GM10266 (cell line): Measurements from ENCODE around the gene DACT1.

ENCODE experiments used
- DNase-seq: peaks from one replicate; pipeline ENCODE4 v3.0.0; 2012; ENCODE audit errors: extremely low spot score
- TF ChIP-seq, protein P1 (sequence below): IDR thresholded peaks from 2 replicates; pipeline ENCODE4 v1.5.1; 2012; ENCODE audit warnings: mild to moderate bottlenecking, low read depth; ENCODE audit not compliant: control insufficient read depth, insufficient read depth; ENCODE audit errors: missing control alignments

DACT1 gene

DNA sequence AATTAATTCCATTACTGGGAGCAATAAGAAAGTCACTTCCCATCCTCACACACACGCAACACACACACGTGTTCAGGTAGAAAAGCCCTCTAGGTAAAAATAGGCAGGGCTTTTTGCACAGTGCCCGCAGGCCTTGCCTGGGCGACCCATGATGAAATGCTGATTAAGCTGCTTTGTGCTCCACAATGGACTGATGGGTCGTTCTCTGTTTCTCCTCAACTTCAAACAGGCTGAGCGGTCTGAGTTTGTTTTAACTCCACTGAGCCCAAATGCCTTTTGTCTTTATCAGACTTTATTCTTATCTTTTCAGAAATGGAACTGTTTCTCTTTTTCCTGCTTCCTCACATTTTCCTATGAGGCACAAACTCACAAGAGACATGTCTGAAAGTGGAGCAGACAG, 9.4 kb upstream of the DACT1 start:
- no peak for DNase-seq

DNA sequence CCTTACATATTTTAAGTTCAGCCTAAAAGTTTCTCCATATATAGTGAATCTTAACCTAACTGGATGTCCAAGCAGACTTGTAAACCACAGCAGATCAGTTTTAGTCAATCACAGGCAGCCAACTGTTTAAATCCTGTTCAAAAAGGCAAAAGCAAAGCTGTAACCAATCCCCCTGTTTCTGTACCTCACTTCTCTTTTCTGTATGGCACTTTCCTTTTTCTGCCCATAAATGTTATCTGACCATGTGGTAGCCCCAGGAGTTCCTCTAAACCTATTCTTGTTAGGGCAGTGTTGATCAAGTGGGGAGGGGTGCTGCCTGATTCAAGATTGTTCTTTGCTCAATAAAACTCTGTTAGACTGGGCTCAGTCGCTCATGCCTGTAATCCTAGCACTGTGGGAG, 8.5 kb upstream of the DACT1 start:
- TF ChIP-seq, protein P1, sequence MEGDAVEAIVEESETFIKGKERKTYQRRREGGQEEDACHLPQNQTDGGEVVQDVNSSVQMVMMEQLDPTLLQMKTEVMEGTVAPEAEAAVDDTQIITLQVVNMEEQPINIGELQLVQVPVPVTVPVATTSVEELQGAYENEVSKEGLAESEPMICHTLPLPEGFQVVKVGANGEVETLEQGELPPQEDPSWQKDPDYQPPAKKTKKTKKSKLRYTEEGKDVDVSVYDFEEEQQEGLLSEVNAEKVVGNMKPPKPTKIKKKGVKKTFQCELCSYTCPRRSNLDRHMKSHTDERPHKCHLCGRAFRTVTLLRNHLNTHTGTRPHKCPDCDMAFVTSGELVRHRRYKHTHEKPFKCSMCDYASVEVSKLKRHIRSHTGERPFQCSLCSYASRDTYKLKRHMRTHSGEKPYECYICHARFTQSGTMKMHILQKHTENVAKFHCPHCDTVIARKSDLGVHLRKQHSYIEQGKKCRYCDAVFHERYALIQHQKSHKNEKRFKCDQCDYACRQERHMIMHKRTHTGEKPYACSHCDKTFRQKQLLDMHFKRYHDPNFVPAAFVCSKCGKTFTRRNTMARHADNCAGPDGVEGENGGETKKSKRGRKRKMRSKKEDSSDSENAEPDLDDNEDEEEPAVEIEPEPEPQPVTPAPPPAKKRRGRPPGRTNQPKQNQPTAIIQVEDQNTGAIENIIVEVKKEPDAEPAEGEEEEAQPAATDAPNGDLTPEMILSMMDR, result no peak
- DNase-seq, result no peak

More for the DNA sequence above, 9.4 kb upstream of the DACT1 start:
- TF ChIP-seq, protein P1, result no peak

DNA sequence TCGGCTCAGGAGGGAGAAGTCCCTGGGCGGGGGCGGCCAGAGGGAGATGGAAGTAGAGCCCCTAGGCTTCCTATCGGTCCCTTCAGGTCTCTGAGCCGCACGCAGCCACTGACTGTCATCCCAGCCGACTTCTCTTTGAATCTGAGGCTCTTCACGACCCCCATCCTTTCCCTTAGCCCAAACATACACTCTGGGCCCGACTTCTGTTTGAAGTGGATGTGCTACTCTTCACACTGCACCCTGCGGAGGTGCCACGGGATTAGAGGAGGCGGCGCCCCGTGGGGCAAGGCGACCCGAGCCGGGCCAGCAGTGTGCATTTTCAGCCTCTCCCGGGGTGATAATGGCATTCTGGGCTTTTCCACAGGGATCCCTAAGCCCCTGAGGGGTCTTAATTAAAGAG, 6.0 kb upstream of the DACT1 start:
- TF ChIP-seq, protein P1, result no peak
- no peak for DNase-seq

DNA sequence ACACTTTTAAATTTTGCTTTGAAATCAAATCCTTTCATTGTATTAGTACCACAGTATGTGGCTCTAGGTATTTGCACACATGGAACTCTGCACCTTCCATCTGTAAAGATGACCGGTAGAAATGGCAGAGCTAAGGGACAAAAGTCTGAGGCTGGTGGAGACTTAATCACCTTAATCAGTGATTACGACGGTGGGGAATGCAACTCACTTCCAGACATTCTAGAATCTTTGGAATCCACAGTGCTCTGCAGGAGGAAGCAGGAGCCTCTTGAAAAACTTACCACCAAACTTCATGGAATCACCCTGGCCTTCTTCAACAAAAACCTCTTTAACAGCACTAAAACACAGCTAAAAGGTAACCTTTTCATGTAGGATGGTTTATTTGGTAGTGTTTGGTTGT, 3.9 kb upstream of the DACT1 start:
- TF ChIP-seq, protein P1, result no peak
- no peak for DNase-seq

DNA sequence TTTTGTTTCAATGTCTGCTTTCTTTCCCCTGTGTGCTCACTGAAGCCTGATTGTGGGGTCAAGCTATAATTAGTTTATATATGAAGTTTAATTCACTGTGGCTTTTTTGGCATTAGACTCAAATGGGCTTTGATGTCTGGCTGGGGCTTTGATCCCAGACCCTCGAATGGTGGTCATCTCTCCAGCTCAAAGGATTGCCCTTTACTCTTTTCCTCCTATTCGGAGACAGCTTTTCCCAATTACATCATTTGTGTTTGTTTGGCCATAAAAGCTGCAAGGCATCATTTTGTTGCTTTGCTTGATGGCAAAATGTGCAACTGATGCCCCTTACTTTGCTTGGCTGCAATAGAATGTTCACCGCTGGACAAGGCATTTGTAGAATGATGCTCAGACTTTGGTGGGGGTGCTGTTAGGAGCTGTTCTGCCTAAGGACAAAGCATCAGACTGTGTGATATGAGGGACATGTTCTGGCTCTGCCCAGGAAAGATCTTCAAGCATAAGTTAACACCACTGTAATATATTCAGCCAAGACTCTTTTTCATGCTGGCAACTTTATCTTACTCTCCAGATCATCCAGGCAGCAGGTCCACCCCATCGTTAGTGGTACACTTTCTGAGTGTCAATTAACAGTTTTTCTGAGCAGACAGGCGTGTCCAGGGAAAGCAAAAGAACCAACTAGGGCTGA, 3.2 kb upstream of the DACT1 start:
- TF ChIP-seq, protein P1, result no peak
- DNase-seq, result no peak

DNA sequence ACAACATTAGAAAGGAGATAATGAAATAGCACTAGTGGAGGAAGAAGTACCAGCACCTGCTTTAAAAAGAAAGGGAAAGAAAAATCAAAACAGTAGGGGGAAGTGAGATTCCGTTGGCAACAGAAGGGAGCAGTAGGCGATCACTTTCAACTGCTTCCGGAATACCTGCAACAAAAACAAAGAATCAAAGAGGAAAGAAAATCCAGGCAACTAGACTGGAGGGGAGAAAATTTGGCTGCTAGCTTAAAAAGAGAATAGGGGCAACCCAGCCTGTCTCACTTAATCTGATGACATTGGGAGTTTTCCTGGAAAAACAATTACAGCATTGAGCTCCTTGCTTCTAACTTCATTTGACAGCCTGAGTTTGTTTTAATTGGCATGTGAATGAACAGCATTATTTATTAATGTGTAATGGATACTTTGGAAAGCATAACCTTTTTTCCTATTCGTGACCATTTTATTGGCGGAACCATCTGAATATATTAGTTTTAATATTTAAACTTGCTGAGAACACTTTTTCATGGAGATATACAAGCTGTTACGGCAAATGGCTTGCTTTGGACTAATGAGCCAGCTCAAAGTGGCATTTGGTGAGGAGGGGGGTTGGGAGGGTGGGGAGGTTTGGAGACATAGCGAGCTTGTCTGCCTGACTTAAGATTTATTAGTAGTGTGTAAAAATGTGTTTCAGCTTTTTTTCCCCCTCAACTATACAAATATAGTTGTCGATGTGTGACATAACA, 2.5 kb upstream of the DACT1 start:
- no peak for DNase-seq
- TF ChIP-seq, protein P1, result no peak

DNA sequence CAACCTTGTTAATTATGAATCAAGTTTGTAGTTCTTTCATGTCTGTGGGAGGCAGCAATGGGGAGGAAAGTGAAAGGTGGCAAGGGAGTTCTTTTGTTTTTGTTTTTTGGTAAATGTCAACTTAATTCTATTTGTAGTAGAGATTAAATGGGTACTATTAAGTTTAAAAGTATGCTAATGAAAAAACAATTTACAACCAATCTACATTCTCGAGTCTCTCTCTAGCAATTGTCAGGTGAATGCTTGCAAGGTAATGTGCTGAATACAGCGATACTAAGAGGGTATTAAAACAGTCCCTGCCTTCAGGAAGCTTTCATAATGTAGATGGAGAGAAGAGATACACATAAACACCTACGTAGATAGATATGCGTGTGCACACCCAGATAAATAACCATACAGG, 1.6 kb upstream of the DACT1 start:
- TF ChIP-seq, protein P1, result no peak
- DNase-seq, result no peak
